ENCODE measurements around the gene IWS1.

Gene IWS1

GRCh38 chr2:127510073-127510472 lies 16.2 kb downstream of the IWS1 start:
- no peak overlapping the region for H4K5ac ChIP-seq (ENCODE audit: low read length)
- H3K9ac ChIP-seq (ENCODE audit: low read length) = no peak overlapping the region
- H3K4me1 ChIP-seq (ENCODE audit: control insufficient read depth, low read depth, low read length) = peaks cover 3% of the 10 kb centered on the region
- H3K36me3 ChIP-seq (ENCODE audit: control insufficient read depth, insufficient read depth, low read length) = peaks cover 3% of the 10 kb centered on the region
- H2BK5ac ChIP-seq (ENCODE audit: low read length) = no peak overlapping the region
- no peak overlapping the region for H3K4ac ChIP-seq (ENCODE audit: low read depth, low read length)
- no peak overlapping the region for H3K56ac ChIP-seq (ENCODE audit: low read length)
- H3K4me2 ChIP-seq (ENCODE audit: low read length) = no peak overlapping the region
- no peak overlapping the region for H2BK120ac ChIP-seq (ENCODE audit: low read depth, low read length)
- no peak overlapping the region for H3K23ac ChIP-seq (ENCODE audit: low read length)
- no peak overlapping the region for H3K4me3 ChIP-seq (ENCODE audit: low read length)
- H2AK5ac ChIP-seq (ENCODE audit: low read length) = no peak overlapping the region
- DNase-seq = no peak
- no peak overlapping the region for H3K27ac ChIP-seq (ENCODE audit: low read depth, low read length)
- peaks cover 9% of the 10 kb centered on the region for H3K79me1 ChIP-seq (ENCODE audit: low read length)
- peaks cover 61% of the 10 kb centered on the region for H3K79me2 ChIP-seq (ENCODE audit: control insufficient read depth, insufficient read depth, low read length)
- H3K27me3 ChIP-seq (ENCODE audit: insufficient read depth, low read length, poor library complexity) = no peaks in the 10 kb centered on the region
- H4K8ac ChIP-seq (ENCODE audit: low read depth, low read length) = no peak overlapping the region
- H3K18ac ChIP-seq (ENCODE audit: low read length) = no peak overlapping the region
- no CpG with 5 or more reads among the region's 2 CpGs for WGBS (ENCODE audit: extremely low coverage, insufficient coverage, low lambda C conversion rate)
- H2BK15ac ChIP-seq (replicated peaks; ENCODE audit: low read depth) = no peak overlapping the region

GRCh38 chr2:127508631-127509034 lies 17.7 kb downstream of the IWS1 start:
- Histone ChIP-seq H3K27me3 (ENCODE audit: insufficient read depth, low read length, poor library complexity) (no peaks in the 10 kb centered on the region), H4K5ac (ENCODE audit: low read length) (no peak overlapping the region), H3K23ac (ENCODE audit: low read length) (no peak overlapping the region), H3K9ac (ENCODE audit: low read length) (no peak overlapping the region), H3K4ac (ENCODE audit: low read depth, low read length) (no peak overlapping the region), H2BK15ac (replicated peaks; ENCODE audit: low read depth) (no peak overlapping the region), H2BK5ac (ENCODE audit: low read length) (no peak overlapping the region), H4K8ac (ENCODE audit: low read depth, low read length) (no peak overlapping the region), H3K27ac (ENCODE audit: low read depth, low read length) (no peak overlapping the region), H3K79me2 (ENCODE audit: control insufficient read depth, insufficient read depth, low read length) (peaks cover 50% of the 10 kb centered on the region), H3K4me3 (ENCODE audit: low read length) (no peak overlapping the region), H3K36me3 (ENCODE audit: control insufficient read depth, insufficient read depth, low read length) (peaks cover 9% of the 10 kb centered on the region), H2AK5ac (ENCODE audit: low read length) (no peak overlapping the region), H2BK120ac (ENCODE audit: low read depth, low read length) (no peak overlapping the region), H3K79me1 (ENCODE audit: low read length) (peaks cover 9% of the 10 kb centered on the region), H3K56ac (ENCODE audit: low read length) (no peak overlapping the region), H3K18ac (ENCODE audit: low read length) (peak overlapping the region; percentile 30), H3K4me1 (ENCODE audit: control insufficient read depth, low read depth, low read length) (peaks cover 3% of the 10 kb centered on the region), H3K4me2 (ENCODE audit: low read length) (no peak overlapping the region)
- no peak for DNase-seq
- WGBS (ENCODE audit: extremely low coverage, insufficient coverage, low lambda C conversion rate) = no CpG with 5 or more reads among the region's 3 CpGs

GRCh38 chr2:127508023-127508630 lies 18.2 kb downstream of the IWS1 start:
- Histone ChIP-seq H2BK15ac (replicated peaks; ENCODE audit: low read depth) (no peak overlapping the region), H3K23ac (ENCODE audit: low read length) (no peak overlapping the region), H4K8ac (ENCODE audit: low read depth, low read length) (no peak overlapping the region), H3K4me3 (ENCODE audit: low read length) (no peak overlapping the region), H3K79me1 (ENCODE audit: low read length) (peaks cover 11% of the 10 kb centered on the region), H3K79me2 (ENCODE audit: control insufficient read depth, insufficient read depth, low read length) (peaks cover 50% of the 10 kb centered on the region), H3K9ac (ENCODE audit: low read length) (no peak overlapping the region), H3K27me3 (ENCODE audit: insufficient read depth, low read length, poor library complexity) (no peaks in the 10 kb centered on the region), H3K56ac (ENCODE audit: low read length) (no peak overlapping the region), H3K36me3 (ENCODE audit: control insufficient read depth, insufficient read depth, low read length) (peaks cover 11% of the 10 kb centered on the region), H2BK5ac (ENCODE audit: low read length) (no peak overlapping the region), H3K4me2 (ENCODE audit: low read length) (no peak overlapping the region), H3K4me1 (ENCODE audit: control insufficient read depth, low read depth, low read length) (peaks cover 3% of the 10 kb centered on the region), H3K27ac (ENCODE audit: low read depth, low read length) (no peak overlapping the region), H3K18ac (ENCODE audit: low read length) (no peak overlapping the region), H2BK120ac (ENCODE audit: low read depth, low read length) (no peak overlapping the region), H4K5ac (ENCODE audit: low read length) (no peak overlapping the region), H3K4ac (ENCODE audit: low read depth, low read length) (no peak overlapping the region), H2AK5ac (ENCODE audit: low read length) (no peak overlapping the region)
- no peak for DNase-seq
- no CpG with 5 or more reads among the region's 4 CpGs for WGBS (ENCODE audit: extremely low coverage, insufficient coverage, low lambda C conversion rate)

- Histone ChIP-seq H2BK120ac (ENCODE audit: low read depth, low read length) (no peak overlapping the region), H3K4ac (ENCODE audit: low read depth, low read length) (no peak overlapping the region), H3K4me2 (ENCODE audit: low read length) (no peak overlapping the region), H3K27me3 (ENCODE audit: insufficient read depth, low read length, poor library complexity) (no peaks in the 10 kb centered on the region), H3K79me1 (ENCODE audit: low read length) (peaks cover 12% of the 10 kb centered on the region), H3K27ac (ENCODE audit: low read depth, low read length) (no peak overlapping the region), H2AK5ac (ENCODE audit: low read length) (no peak overlapping the region), H3K9ac (ENCODE audit: low read length) (no peak overlapping the region), H2BK15ac (replicated peaks; ENCODE audit: low read depth) (no peak overlapping the region), H3K79me2 (ENCODE audit: control insufficient read depth, insufficient read depth, low read length) (peaks cover 46% of the 10 kb centered on the region), H3K56ac (ENCODE audit: low read length) (no peak overlapping the region), H4K5ac (ENCODE audit: low read length) (no peak overlapping the region), H3K36me3 (ENCODE audit: control insufficient read depth, insufficient read depth, low read length) (peaks cover 12% of the 10 kb centered on the region), H3K4me3 (ENCODE audit: low read length) (no peak overlapping the region), H2BK5ac (ENCODE audit: low read length) (no peak overlapping the region), H3K23ac (ENCODE audit: low read length) (no peak overlapping the region), H3K4me1 (ENCODE audit: control insufficient read depth, low read depth, low read length) (peaks cover 2% of the 10 kb centered on the region), H4K8ac (ENCODE audit: low read depth, low read length) (no peak overlapping the region), H3K18ac (ENCODE audit: low read length) (no peak overlapping the region)
- DNase-seq = no peak
- no CpG with 5 or more reads among the region's 1 CpG for WGBS (ENCODE audit: extremely low coverage, insufficient coverage, low lambda C conversion rate)
Observed at GRCh38 chr2:127506510-127506909, 19.8 kb downstream of the IWS1 start.

- no peak for DNase-seq
- H3K56ac ChIP-seq (ENCODE audit: low read length) = no peak overlapping the region
Observed at GRCh38 chr2:127504552-127505430, 21.5 kb downstream of the IWS1 start.

More at GRCh38 chr2:127504552-127505430, 21.5 kb downstream of the IWS1 start:
- Histone ChIP-seq H4K5ac (ENCODE audit: low read length) (no peak overlapping the region), H2AK5ac (ENCODE audit: low read length) (no peak overlapping the region), H3K23ac (ENCODE audit: low read length) (no peak overlapping the region), H4K8ac (ENCODE audit: low read depth, low read length) (no peak overlapping the region), H3K4me2 (ENCODE audit: low read length) (no peak overlapping the region), H3K18ac (ENCODE audit: low read length) (no peak overlapping the region), H3K36me3 (ENCODE audit: control insufficient read depth, insufficient read depth, low read length) (peaks cover 12% of the 10 kb centered on the region), H3K79me2 (ENCODE audit: control insufficient read depth, insufficient read depth, low read length) (peaks cover 29% of the 10 kb centered on the region), H3K27me3 (ENCODE audit: insufficient read depth, low read length, poor library complexity) (no peaks in the 10 kb centered on the region), H2BK120ac (ENCODE audit: low read depth, low read length) (no peak overlapping the region), H3K9ac (ENCODE audit: low read length) (no peak overlapping the region), H3K4me3 (ENCODE audit: low read length) (no peak overlapping the region), H3K4ac (ENCODE audit: low read depth, low read length) (no peak overlapping the region), H2BK5ac (ENCODE audit: low read length) (no peak overlapping the region), H3K79me1 (ENCODE audit: low read length) (peaks cover 12% of the 10 kb centered on the region), H2BK15ac (replicated peaks; ENCODE audit: low read depth) (no peak overlapping the region), H3K27ac (ENCODE audit: low read depth, low read length) (no peak overlapping the region), H3K4me1 (ENCODE audit: control insufficient read depth, low read depth, low read length) (no peaks in the 10 kb centered on the region)
- 100% methylated on average over 1 of the region's 11 CpGs for WGBS (ENCODE audit: extremely low coverage, insufficient coverage, low lambda C conversion rate)

All from mesendoderm (in vitro differentiated cells).